MV-4-11 (cell line): ENCODE data around the gene XRN2.

Experiments used
- DNase-seq: peaks from one replicate; lab custom pipeline; 2025; lab: John Stamatoyannopoulos, UW

XRN2 gene

DNA sequence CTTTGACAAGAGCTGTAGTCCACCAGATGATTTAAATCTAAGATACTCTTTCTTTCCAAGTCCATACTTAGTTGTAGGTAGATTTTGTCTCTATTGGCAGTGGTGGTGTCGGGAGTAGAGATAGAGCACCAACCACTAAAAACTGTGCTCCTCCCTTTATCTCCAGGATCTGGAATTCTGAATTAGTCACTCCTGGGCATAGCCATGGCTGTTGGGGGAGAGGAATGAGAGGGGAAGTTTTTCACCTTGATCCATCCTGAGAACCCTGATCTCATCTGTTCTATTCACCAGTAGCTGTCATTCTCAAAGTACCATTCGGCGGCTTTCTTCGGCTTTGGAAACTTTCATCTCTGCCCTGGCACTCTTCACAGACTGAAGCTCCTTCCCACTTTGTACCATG is 129.8 kb downstream of the XRN2 start:
- DNase-seq, result no peak

DNA sequence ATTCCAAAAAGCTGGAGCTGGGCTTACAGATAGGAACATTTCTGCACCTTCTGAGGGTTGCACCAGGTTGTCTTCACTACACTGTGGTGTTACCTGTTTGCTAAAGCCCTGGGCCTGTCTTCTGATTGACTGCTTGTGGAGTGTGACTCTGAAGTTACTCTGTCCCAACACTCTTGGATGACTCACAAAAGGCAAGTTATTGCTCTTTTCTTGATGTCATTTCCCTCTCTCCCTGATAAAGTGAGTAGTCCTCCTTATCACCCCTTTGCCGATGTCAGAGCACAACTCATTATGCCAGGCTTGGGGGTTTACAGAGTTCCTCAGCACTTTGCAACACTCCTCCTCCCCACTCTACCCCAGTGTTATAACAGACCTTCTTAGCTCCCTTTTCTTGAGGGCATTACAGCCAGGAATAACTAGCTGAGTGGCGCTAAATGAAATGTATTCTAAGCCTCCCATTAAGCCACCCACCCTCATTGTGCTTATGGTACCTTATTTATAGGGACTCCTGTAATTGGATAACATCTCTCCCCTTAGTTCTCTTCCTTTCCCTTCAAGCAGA is 130.3 kb downstream of the XRN2 start:
- no peak for DNase-seq

DNA sequence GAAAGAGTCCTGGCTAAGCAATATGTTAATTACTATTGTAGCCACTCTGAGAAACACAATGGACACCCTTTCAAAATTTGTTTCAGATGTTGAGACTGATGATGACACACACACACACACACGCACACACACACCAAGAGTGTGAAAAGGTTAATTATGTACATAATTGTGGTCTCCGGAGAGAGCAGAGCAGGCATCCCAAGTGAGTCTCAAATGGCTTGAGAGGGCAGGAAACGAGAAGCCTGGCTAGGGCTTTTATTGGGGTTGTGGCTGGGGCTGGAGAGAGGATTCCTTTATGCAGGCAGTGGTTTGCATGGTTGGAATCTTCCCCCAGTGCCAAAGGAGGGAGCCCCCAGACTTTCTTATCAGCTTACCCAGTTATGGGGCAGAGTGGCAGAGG is 132.4 kb downstream of the XRN2 start:
- DNase-seq, result no peak

DNA sequence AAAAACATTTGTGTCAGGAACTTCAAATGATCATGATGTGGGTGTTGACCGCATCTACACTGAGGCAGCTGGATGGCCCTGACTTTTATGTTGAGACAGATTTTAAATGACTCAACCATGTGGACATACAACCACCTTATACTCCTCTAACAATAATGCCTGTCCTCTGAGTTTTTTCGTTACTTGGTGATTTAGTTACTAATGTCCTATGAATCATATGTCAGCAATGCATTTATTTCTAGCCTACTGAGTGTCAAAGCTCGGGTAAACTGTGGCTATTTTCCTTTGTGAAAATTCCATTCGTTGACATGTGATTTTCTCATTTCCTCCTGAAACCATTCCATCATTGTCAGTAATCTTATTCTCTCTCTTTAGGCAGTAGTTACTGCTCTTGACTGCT is 133.1 kb downstream of the XRN2 start:
- no peak for DNase-seq

DNA sequence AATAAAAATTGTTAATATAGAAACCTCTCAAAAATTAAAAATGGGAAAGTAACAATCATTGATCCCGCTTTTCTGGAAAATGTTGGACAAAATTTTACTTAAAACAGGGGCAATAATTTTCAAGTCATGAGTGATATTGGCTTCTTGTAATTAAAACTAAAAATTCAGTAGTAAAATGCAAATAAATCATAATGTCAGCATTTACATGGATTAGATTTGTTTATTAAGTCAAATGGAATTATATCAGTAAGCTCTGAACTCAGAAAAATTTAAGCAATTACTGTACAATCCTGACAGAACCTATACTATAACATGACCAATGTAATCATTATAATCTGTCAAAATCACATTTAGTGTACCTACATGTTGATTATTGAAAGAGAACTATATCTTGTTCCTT is 134.1 kb downstream of the XRN2 start:
- DNase-seq, result no peak

DNA sequence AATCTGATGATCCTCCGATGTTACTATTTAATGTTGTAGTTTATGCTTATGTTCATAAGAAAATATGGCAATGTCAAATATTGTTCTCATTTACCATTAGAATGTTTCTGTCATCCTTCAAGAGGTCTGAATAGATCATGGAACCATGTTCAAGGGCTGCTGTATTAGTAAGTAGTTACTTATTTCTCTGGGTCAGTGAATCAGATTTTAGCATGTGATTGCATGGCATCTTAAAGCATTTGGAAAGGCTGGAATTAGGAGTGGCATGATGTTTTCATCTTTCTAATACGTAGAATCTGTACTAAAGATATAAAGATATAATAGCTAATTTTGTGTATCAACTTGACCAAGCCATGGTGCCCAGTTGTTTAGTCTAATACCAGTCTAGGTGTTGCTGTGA is 134.7 kb downstream of the XRN2 start:
- no peak for DNase-seq
